ENCODE measurements around the gene CPS1. TPM values are rescaled to one million over a fixed set of nuclear protein-coding genes. Genes with fewer than 3 reads are reported as not detected.

Gene CPS1
- total RNA-seq, 1 donor from 2014 or later: 8.0 TPM

DNA sequence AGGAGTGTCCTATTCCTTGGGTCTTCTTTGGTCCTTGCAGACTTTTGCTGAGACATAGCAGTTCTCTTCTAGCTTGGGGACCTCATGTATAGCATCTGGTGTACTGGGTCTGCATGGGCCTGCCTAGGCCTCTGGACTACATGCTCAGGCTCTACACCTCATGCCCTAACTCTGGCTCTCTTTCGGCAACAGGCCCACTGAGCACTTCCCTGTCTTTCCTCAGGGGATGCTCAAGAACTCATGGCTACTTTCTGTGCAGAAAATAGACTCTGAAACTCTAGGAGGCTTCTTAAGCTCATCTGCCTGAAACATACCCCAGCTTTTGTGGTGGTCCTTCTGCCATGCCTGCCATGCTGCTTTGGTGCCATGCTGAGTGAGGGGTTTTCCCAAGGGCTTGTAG is 21.5 kb upstream of the CPS1 start:
- H3K4me3 ChIP-seq (ENCODE audit: insufficient read depth, low read depth, low read length): no peak overlapping the region
- H4K20me1 ChIP-seq (ENCODE audit: insufficient read depth, low read length): no peaks in the 10 kb centered on the region
- Mint-ChIP-seq H3K36me3 (ENCODE audit: low read depth, unreplicated experiment) (no peaks in the 10 kb centered on the region), H3K4me1 (ENCODE audit: low read depth, unreplicated experiment) (no peaks in the 10 kb centered on the region), H3K27ac (ENCODE audit: unreplicated experiment) (no peak overlapping the region), H3K4me3 (ENCODE audit: unreplicated experiment) (no peak overlapping the region), H3K27me3 (ENCODE audit: low read depth, unreplicated experiment) (no peaks in the 10 kb centered on the region), H3K9me3 (ENCODE audit: unreplicated experiment) (no peaks in the 10 kb centered on the region)
- H3K9ac ChIP-seq (ENCODE audit: low read length): no peak overlapping the region
- H3K4me1 ChIP-seq (ENCODE audit: insufficient read depth, low read length): no peaks in the 10 kb centered on the region
- no peaks in the 10 kb centered on the region for H3K9me3 ChIP-seq (ENCODE audit: insufficient read depth, low read depth, low read length)
- H3K4me2 ChIP-seq (ENCODE audit: low read length): no peak overlapping the region
- TF ChIP-seq EZH2 (IDR thresholded peaks at IDR 0.05; ENCODE audit: insufficient read depth, low read length): no peak
- no peak for TF ChIP-seq CTCF (IDR thresholded peaks at IDR 0.05; ENCODE audit: insufficient read depth, low read depth, low read length)
- no peaks in the 10 kb centered on the region for H3K27me3 ChIP-seq (ENCODE audit: insufficient read depth, low read length)
- H3K27ac ChIP-seq (ENCODE audit: low read depth, low read length): no peak overlapping the region
- H3K79me2 ChIP-seq (ENCODE audit: insufficient read depth, low read length): no peaks in the 10 kb centered on the region
- FAIRE-seq (no peak), DNase-seq (ENCODE audit: low read depth) (no peak)
- no peak overlapping the region for H2AFZ ChIP-seq (ENCODE audit: low read depth, low read length)
- no peaks in the 10 kb centered on the region for H3K36me3 ChIP-seq (ENCODE audit: insufficient read depth, low read length)

- Histone ChIP-seq H3K9me3 (ENCODE audit: insufficient read depth, low read depth, low read length) (no peaks in the 10 kb centered on the region), H3K79me2 (ENCODE audit: insufficient read depth, low read length) (no peaks in the 10 kb centered on the region), H2AFZ (ENCODE audit: low read depth, low read length) (no peak overlapping the region), H3K27me3 (ENCODE audit: insufficient read depth, low read length) (no peaks in the 10 kb centered on the region), H4K20me1 (ENCODE audit: insufficient read depth, low read length) (no peaks in the 10 kb centered on the region), H3K27ac (ENCODE audit: low read depth, low read length) (no peak overlapping the region), H3K36me3 (ENCODE audit: insufficient read depth, low read length) (no peaks in the 10 kb centered on the region), H3K4me1 (ENCODE audit: insufficient read depth, low read length) (no peaks in the 10 kb centered on the region), H3K9ac (ENCODE audit: low read length) (no peak overlapping the region), H3K4me3 (ENCODE audit: insufficient read depth, low read depth, low read length) (no peak overlapping the region), H3K4me2 (ENCODE audit: low read length) (no peak overlapping the region)
- no peaks in the 10 kb centered on the region for H3K4me1 Mint-ChIP-seq (ENCODE audit: low read depth, unreplicated experiment)
- no peaks in the 10 kb centered on the region for H3K27me3 Mint-ChIP-seq (ENCODE audit: low read depth, unreplicated experiment)
- DNase-seq (ENCODE audit: low read depth) (no peak), FAIRE-seq (no peak)
- no peaks in the 10 kb centered on the region for H3K36me3 Mint-ChIP-seq (ENCODE audit: low read depth, unreplicated experiment)
- TF ChIP-seq CTCF (IDR thresholded peaks at IDR 0.05; ENCODE audit: insufficient read depth, low read depth, low read length) (no peak), EZH2 (IDR thresholded peaks at IDR 0.05; ENCODE audit: insufficient read depth, low read length) (no peak)
- H3K9me3 Mint-ChIP-seq (ENCODE audit: unreplicated experiment): no peaks in the 10 kb centered on the region
- H3K4me3 Mint-ChIP-seq (ENCODE audit: unreplicated experiment): no peak overlapping the region
- no peak overlapping the region for H3K27ac Mint-ChIP-seq (ENCODE audit: unreplicated experiment)
Measured at GRCh38 chr2:210536973-210537650, 19.3 kb upstream of the CPS1 start.

DNA sequence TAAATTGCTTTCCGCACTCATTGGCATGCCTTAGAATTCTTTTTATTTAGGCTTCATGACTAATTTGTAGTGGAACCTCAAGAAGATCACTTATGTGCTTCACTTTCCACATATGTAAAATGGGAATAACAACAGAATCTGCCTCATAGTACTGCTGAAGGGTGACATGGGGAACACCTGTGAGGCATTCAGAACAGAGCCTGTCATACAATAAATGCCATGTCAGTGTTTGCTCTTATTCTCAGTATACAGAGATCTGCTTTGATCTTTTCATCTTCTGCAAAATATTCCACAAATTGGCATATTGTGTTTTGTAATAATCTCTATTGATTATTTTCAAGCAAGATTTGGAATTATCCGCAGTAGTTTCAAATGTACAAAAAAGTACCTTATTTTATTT is 17.4 kb upstream of the CPS1 start:
- H3K27ac ChIP-seq (ENCODE audit: low read depth, low read length): no peak overlapping the region
- no peak overlapping the region for H3K4me2 ChIP-seq (ENCODE audit: low read length)
- H3K36me3 Mint-ChIP-seq (ENCODE audit: low read depth, unreplicated experiment): no peaks in the 10 kb centered on the region
- H3K9me3 Mint-ChIP-seq (ENCODE audit: unreplicated experiment): no peaks in the 10 kb centered on the region
- no peaks in the 10 kb centered on the region for H3K9me3 ChIP-seq (ENCODE audit: insufficient read depth, low read depth, low read length)
- H3K27me3 ChIP-seq (ENCODE audit: insufficient read depth, low read length): no peaks in the 10 kb centered on the region
- DNase-seq (ENCODE audit: low read depth): no peak
- H2AFZ ChIP-seq (ENCODE audit: low read depth, low read length): no peak overlapping the region
- TF ChIP-seq CTCF (IDR thresholded peaks at IDR 0.05; ENCODE audit: insufficient read depth, low read depth, low read length) (no peak), EZH2 (IDR thresholded peaks at IDR 0.05; ENCODE audit: insufficient read depth, low read length) (no peak)
- no peaks in the 10 kb centered on the region for H3K79me2 ChIP-seq (ENCODE audit: insufficient read depth, low read length)
- H3K9ac ChIP-seq (ENCODE audit: low read length): no peak overlapping the region
- no peaks in the 10 kb centered on the region for H4K20me1 ChIP-seq (ENCODE audit: insufficient read depth, low read length)
- no peaks in the 10 kb centered on the region for H3K36me3 ChIP-seq (ENCODE audit: insufficient read depth, low read length)
- H3K4me3 ChIP-seq (ENCODE audit: insufficient read depth, low read depth, low read length): no peak overlapping the region
- FAIRE-seq: no peak
- no peak overlapping the region for H3K27ac Mint-ChIP-seq (ENCODE audit: unreplicated experiment)
- no peaks in the 10 kb centered on the region for H3K27me3 Mint-ChIP-seq (ENCODE audit: low read depth, unreplicated experiment)
- no peaks in the 10 kb centered on the region for H3K4me1 ChIP-seq (ENCODE audit: insufficient read depth, low read length)
- no peak overlapping the region for H3K4me3 Mint-ChIP-seq (ENCODE audit: unreplicated experiment)
- H3K4me1 Mint-ChIP-seq (ENCODE audit: low read depth, unreplicated experiment): no peaks in the 10 kb centered on the region

All from astrocyte (in vitro differentiated cells and primary cell).